ENCODE measurements around the gene ARHGEF19. TPM values are rescaled to one million over a fixed set of nuclear protein-coding genes. Genes with fewer than 3 reads are reported as not detected.
"Not testable (repeated sequence)": the region's sequence is repeated elsewhere in the genome, so short reads cannot be mapped to it uniquely, and the experiment has no call there.

ARHGEF19 gene
- total and polyA plus RNA-seq, 7 donors = 0.99 to 2.4 (median 1.3) TPM

DNA sequence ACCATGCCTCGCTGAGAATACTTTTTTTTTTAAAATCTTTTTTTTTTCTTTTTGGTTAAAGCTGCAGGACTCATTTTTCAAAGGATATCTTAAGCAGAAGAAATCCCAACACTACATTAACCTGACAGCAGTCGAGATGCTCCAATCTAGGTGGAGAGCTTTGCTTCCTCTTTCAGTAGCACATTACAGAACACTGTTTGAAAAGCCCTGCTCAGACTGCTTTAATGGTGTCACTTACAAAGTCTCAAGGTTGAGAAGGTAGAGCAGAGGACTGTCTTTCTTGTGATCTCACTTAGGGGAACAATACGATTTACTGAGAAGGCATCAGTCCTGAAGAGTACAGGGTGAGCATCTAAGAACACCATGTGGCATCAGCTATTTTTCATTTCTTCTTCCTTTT is 45.5 kb upstream of the ARHGEF19 start:
- no peak overlapping the region for H3K4me3 ChIP-seq
- H3K27ac ChIP-seq = no peak overlapping the region
- WGBS, 3 donors = 89 to 91% (median 90%) methylated on average over 3 of the region's 3 CpGs
- TF ChIP-seq, protein P1, sequence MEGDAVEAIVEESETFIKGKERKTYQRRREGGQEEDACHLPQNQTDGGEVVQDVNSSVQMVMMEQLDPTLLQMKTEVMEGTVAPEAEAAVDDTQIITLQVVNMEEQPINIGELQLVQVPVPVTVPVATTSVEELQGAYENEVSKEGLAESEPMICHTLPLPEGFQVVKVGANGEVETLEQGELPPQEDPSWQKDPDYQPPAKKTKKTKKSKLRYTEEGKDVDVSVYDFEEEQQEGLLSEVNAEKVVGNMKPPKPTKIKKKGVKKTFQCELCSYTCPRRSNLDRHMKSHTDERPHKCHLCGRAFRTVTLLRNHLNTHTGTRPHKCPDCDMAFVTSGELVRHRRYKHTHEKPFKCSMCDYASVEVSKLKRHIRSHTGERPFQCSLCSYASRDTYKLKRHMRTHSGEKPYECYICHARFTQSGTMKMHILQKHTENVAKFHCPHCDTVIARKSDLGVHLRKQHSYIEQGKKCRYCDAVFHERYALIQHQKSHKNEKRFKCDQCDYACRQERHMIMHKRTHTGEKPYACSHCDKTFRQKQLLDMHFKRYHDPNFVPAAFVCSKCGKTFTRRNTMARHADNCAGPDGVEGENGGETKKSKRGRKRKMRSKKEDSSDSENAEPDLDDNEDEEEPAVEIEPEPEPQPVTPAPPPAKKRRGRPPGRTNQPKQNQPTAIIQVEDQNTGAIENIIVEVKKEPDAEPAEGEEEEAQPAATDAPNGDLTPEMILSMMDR (IDR thresholded peaks at IDR 0.05) = no peak
- H3K27me3 ChIP-seq (ENCODE audit: insufficient read depth in 3 of 3, low read length in 2 of 3) = no peaks in the 10 kb centered on the region
- DNase-seq = no peak
- H3K9me3 ChIP-seq = no peaks in the 10 kb centered on the region
- intact Hi-C loops (cut with DNase I) = loop anchor here in 1 of 2 donors (2.0 kb wide), 1 partner anchor 15 kb away; no protein-coding TSS in a partner anchor
- ATAC-seq = no peak
- peaks cover 0 to 31% of the 10 kb centered on the region in 2 donors for H3K36me3 ChIP-seq (ENCODE audit: insufficient read depth in 1 of 2, low read depth in 1 of 2)
- no peaks in the 10 kb centered on the region for H3K4me1 ChIP-seq

DNA sequence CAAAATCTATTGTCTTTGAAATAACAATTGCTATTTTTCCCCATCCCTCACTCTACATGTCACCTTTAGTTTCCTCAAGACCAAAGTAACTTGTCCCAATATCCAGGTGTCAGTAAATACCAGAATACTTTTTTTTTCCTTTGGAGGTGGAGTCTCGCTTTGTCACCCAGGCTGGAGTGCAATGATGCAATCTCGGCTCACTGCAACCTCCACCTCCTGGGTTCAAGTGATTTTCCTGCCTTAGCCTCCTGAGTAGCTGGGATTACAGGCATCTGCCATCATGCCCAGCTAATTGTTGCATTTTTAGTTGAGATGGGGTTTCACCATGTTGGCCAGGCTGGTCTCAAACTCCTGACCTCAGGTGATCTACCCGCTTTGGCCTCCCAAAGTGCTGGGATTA is 45.1 kb upstream of the ARHGEF19 start:
- peaks cover 0 to 35% of the 10 kb centered on the region in 2 donors for H3K36me3 ChIP-seq (ENCODE audit: insufficient read depth in 1 of 2, low read depth in 1 of 2)
- H3K27me3 ChIP-seq (ENCODE audit: insufficient read depth in 3 of 3, low read length in 2 of 3); intact Hi-C loops (cut with DNase I); ATAC-seq; H3K4me1 ChIP-seq; H3K4me3 ChIP-seq; H3K27ac ChIP-seq; DNase-seq; H3K9me3 ChIP-seq: not testable (repeated sequence)
- 94 to 99% (median 95%) methylated on average over 3 of the region's 3 CpGs for WGBS, 3 donors

DNA sequence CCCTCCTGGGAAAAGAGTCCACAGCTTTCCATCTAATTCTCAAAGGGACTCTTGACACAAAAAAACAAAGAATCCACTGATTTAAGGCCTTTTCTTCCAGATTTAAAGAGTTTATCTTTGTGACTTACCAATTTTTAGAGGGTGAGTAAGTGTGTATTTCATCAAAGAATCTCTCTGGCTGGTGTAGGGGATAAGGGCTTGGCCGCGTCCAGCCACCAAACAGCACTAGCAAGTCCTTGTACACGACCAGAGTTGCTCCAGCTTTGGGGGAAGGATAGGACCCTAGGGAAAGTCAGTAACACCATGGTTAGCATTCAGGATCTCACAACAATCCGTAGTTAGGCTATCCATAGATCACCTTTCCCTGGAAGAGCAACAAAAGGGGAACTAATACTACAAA is 44.0 kb upstream of the ARHGEF19 start:
- TF ChIP-seq, protein P1 (IDR thresholded peaks at IDR 0.05) = no peak
- no peak overlapping the region for H3K4me3 ChIP-seq
- intact Hi-C loops (cut with DNase I) = no loop called here
- 78 to 84% (median 79%) methylated on average over 4 of the region's 4 CpGs for WGBS, 3 donors
- ATAC-seq = no peak
- no peaks in the 10 kb centered on the region for H3K27me3 ChIP-seq (ENCODE audit: insufficient read depth in 3 of 3, low read length in 2 of 3)
- H3K27ac ChIP-seq = no peak overlapping the region
- H3K36me3 ChIP-seq (ENCODE audit: insufficient read depth in 1 of 2, low read depth in 1 of 2) = peaks cover 2 to 46% of the 10 kb centered on the region in 2 donors
- no peaks in the 10 kb centered on the region for H3K4me1 ChIP-seq
- H3K9me3 ChIP-seq = no peaks in the 10 kb centered on the region
- DNase-seq = no peak

DNA sequence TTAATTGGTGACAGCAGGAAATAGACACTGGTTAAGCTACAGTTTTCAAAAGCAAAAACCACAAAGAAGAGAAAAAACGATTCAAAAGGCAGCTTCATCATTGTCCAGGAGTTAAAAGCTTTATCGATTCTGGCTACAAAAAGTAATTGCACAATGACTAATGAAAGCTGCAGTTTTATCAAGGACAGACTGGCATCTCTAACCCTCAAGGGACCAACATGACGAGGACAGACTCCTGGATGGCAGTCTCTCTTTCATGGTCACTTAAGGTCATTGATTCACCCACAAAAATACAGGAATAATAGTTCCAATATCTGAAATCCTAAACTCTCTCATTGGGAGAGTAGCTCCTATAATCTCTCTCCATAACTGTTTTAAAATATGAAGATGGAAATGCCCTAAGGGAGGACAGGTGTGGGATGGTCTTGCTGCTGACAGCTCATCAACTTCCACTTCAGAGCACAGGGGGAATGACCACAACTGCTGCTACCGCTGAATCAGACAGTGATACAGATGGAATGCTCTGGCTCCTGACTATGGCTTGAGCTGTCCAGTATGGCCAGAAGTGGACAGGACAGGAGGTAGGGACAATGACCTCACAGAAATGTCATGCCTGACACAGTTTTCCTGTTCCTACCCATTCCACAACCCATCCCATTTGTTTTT is 41.9 kb upstream of the ARHGEF19 start:
- 35 to 58% (median 38%) methylated on average over 4 of the region's 4 CpGs for WGBS, 3 donors
- H3K27ac ChIP-seq = peak overlapping the region; percentile 40
- peaks cover 8% of the 10 kb centered on the region for H3K4me1 ChIP-seq
- no peaks in the 10 kb centered on the region for H3K9me3 ChIP-seq
- H3K4me3 ChIP-seq = no peak overlapping the region
- TF ChIP-seq, protein P1 (IDR thresholded peaks at IDR 0.05) = no peak
- H3K36me3 ChIP-seq (ENCODE audit: insufficient read depth in 1 of 2, low read depth in 1 of 2) = peaks cover 2 to 57% of the 10 kb centered on the region in 2 donors
- DNase-seq (no peak), ATAC-seq (peak; percentile 77 to 99 (median 91))
- H3K27me3 ChIP-seq (ENCODE audit: insufficient read depth in 3 of 3, low read length in 2 of 3) = no peaks in the 10 kb centered on the region
- intact Hi-C loops (cut with DNase I) = no loop called here

DNA sequence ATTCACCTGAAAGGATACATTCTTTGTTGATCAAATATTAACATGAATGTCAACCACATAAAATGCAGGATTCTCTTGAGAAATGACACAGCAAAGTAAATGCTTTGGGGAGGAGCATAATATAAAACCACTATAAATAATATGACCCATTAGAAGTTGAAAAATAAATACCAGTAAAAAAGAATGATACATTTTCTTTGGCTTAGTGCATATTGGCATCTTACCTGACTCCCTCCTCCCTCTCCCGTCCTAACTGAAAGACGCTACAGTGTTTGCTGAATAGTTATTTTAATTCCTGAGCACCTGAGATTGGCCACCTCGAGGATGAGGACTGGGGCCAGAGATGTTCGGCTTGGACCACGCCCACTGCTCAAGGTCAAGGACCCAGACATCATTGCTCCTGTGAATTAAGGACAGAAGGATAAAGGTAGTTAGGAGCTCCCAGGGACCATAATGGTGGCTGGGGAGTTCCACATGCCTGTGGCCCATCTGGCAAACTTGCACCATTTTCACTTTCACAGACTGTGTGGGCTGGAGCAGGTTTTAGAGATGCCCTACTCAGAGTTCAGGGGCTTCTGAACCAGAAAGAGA is 41.0 kb upstream of the ARHGEF19 start:
- no peak overlapping the region for H3K27ac ChIP-seq

More for the DNA sequence above, 41.0 kb upstream of the ARHGEF19 start:
- 76 to 89% (median 76%) methylated on average over 5 of the region's 5 CpGs for WGBS, 3 donors
- H3K36me3 ChIP-seq (ENCODE audit: insufficient read depth in 1 of 2, low read depth in 1 of 2) = peaks cover 2 to 57% of the 10 kb centered on the region in 2 donors
- H3K4me3 ChIP-seq = no peak overlapping the region
- no peak for ATAC-seq
- no peaks in the 10 kb centered on the region for H3K27me3 ChIP-seq (ENCODE audit: insufficient read depth in 3 of 3, low read length in 2 of 3)
- intact Hi-C loops (cut with DNase I) = no loop called here
- no peaks in the 10 kb centered on the region for H3K9me3 ChIP-seq
- TF ChIP-seq, protein P1 (IDR thresholded peaks at IDR 0.05) = no peak
- H3K4me1 ChIP-seq = peaks cover 18% of the 10 kb centered on the region
- DNase-seq = no peak
